CD4-positive, alpha-beta T cell treated with Interleukin-10 for 1 hour (primary cell): ENCODE results near the gene ZSWIM5.
"Not testable (repeated sequence)": the region's sequence is repeated elsewhere in the genome, so short reads cannot be mapped to it uniquely, and the experiment has no call there.

Experiments
- DNase-seq: peaks from one replicate; pipeline ENCODE4 v3.0.0-alpha.2; 2020

Gene ZSWIM5

GRCh38 chr1:45205910-45206721 lies at the start of gene ZSWIM5:
Gene ZSWIM5, minus strand, starts transcription at chr1:45206605. Its CDS starts 255 bp downstream, at chr1:45206350.
- peak; percentile 74 for DNase-seq

- DNase-seq, result no peak
These were observed 48.1 kb upstream of the ZSWIM5 start for GRCh38 chr1:45254490-45254889.

GRCh38 chr1:45250544-45250943 lies 44.1 kb upstream of the ZSWIM5 start:
- no peak for DNase-seq

GRCh38 chr1:45248004-45248403 lies 41.6 kb upstream of the ZSWIM5 start:
- DNase-seq, result not testable (repeated sequence)

GRCh38 chr1:45246760-45247159 lies 40.4 kb upstream of the ZSWIM5 start:
- peak; percentile 8 for DNase-seq

GRCh38 chr1:45246359-45246758 lies 40.0 kb upstream of the ZSWIM5 start:
- DNase-seq, result not testable (repeated sequence)

- no peak for DNase-seq
These were observed 38.3 kb upstream of the ZSWIM5 start for GRCh38 chr1:45244660-45245059.

- no peak for DNase-seq
These were observed 37.3 kb upstream of the ZSWIM5 start for GRCh38 chr1:45243476-45244343.

GRCh38 chr1:45238846-45239245 lies 32.4 kb upstream of the ZSWIM5 start:
- DNase-seq, result no peak

- DNase-seq, result no peak
These were observed 29.7 kb upstream of the ZSWIM5 start for GRCh38 chr1:45236136-45236535.

- DNase-seq, result peak; percentile 38
These were observed 24.1 kb upstream of the ZSWIM5 start for GRCh38 chr1:45230537-45230936.

GRCh38 chr1:45225598-45225997 lies 19.2 kb upstream of the ZSWIM5 start:
- no peak for DNase-seq

GRCh38 chr1:45223710-45224109 lies 17.3 kb upstream of the ZSWIM5 start:
- DNase-seq, result not testable (repeated sequence)

- DNase-seq, result no peak
These were observed 15.3 kb upstream of the ZSWIM5 start for GRCh38 chr1:45221716-45222115.

GRCh38 chr1:45216861-45217260 lies 10.5 kb upstream of the ZSWIM5 start:
- DNase-seq, result no peak

- DNase-seq, result no peak
These were observed 9.8 kb upstream of the ZSWIM5 start for GRCh38 chr1:45216200-45216541.

- DNase-seq, result no peak
These were observed 9.2 kb upstream of the ZSWIM5 start for GRCh38 chr1:45215485-45216199.

- no peak for DNase-seq
These were observed 7.5 kb upstream of the ZSWIM5 start for GRCh38 chr1:45213892-45214291.

GRCh38 chr1:45211076-45211475 lies 4.7 kb upstream of the ZSWIM5 start:
- DNase-seq, result no peak

- no peak for DNase-seq
These were observed 611 bp upstream of the ZSWIM5 start for GRCh38 chr1:45206808-45207623.

GRCh38 chr1:45205011-45205909 lies 1.1 kb downstream of the ZSWIM5 start:
- DNase-seq, result peak; percentile 14
